GM21576 (cell line): ENCODE measurements around the gene KCP.
A peak's percentile ranks its signal among the peaks of the same experiment; 100 is the strongest.

ENCODE experiments used
- ATAC-seq: cut with Tn5 transposase; IDR thresholded peaks from one replicate; pipeline ENCODE4 v1.9.1; 2021; ENCODE audit warnings: mild to moderate bottlenecking, moderate library complexity; ENCODE audit not compliant: unreplicated experiment

The KCP gene

GRCh38 chr7:128876586-128876977 is 33.9 kb downstream of the KCP start:
- no peak for ATAC-seq

GRCh38 chr7:128876127-128876526 is 34.4 kb downstream of the KCP start:
- ATAC-seq = no peak

- no peak for ATAC-seq
Measured at GRCh38 chr7:128875523-128875948, 35.0 kb downstream of the KCP start.

DNA sequence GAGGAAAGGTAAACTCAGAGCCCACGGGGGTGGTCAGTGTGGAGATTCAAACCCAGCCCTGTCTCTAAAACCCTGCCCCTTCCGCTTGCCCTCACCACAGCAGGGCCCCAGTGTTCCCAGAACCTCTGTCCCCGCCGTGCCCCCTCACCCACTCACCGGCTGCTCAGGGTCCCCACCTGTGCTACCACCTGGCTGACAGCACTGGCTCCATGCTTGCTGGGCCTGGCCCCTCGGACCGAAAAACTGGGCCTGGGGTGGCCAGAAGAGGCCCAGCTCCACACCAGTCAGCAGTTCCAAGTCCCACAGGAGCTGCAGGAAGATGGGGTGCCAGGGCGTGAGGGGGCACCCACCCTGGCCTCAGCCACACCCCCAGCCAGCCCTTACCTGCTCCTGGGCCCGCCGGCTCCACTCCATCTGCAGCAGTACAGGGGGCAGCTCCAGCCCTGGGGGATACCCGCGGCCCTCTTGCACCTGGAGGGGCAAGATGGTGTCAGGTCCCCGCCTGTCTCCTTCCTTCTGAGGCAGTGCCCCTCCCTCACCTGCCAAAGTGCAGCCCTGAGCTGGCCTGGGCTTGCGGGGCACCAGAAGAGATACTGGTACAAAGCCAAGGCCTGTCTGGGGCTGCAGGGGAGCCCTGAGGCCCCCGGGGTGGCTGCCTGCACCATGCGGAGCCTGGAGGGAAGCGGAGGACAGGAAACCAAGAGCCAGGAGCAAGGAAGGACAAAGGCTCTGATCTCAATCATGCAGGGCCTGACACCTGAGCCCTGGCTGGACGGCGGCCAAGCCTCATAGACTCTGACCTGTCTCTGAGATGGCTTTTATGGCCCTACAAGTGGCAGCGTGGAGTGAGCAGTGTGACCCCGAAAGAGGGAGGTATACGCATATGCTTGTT is 36.1 kb downstream of the KCP start:
- ATAC-seq = no peak

DNA sequence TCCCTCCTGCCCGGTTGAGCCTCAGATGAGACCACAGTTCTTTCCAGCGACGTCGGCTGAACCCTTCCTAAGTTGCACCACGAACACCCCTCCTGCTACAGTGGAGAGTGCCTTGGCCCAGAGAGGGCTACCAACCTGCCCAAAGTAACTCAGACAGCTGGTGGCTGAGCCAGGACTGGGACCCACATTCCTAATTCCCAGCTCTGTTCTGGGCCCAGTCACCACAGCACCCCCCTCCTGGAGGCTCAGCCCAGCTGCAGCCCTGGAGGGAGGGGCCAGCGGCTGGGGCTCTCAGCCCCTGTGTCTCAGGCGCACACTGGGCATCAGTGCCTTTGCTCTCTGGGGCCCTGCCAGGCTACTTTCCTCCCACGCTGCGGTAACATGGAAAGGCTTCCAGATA is 37.3 kb downstream of the KCP start:
- ATAC-seq = no peak

DNA sequence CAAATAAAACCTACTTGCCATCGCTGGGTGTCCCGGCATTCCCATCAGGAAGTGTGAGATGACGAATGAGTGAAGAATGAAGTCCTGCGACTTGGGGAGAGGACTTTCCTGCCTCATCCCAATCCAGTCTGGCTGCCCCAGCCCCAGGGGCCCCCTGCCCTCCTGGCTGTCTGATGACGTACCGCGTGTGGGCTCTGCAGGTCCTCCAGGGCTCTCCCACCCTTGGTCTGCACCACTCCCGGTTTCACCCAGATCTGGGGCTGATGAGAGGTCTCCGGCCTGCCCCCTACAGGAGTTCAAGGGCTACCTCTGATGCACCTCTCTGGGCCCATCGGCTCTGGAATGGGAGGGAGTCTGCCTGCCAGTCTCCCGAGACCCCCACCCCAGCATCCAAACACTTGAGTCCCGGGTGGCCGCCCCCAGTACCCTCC is 38.1 kb downstream of the KCP start:
- ATAC-seq = no peak

- no peak for ATAC-seq
Measured at GRCh38 chr7:128871050-128871449, 39.5 kb downstream of the KCP start.

DNA sequence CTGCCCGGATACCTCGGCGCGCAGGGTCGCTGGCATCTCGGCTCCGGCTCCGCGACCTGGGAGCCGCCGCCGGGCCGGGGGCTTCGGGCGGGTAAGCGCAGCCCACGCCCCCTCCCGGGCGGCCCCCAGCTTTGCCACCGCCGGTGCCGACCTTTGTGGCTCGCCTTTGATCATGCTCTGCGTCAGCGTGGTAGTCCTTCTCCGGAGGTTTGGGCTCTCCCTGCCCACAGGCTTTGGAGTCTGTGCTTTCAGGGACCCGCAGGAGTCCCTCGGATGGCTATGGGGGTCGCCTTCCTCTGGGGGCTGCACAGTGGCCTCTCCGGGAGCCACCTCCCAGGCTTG is 40.6 kb downstream of the KCP start:
- ATAC-seq = no peak

- ATAC-seq = peak; percentile 61
Measured at GRCh38 chr7:128869138-128869943, 41.2 kb downstream of the KCP start.

GRCh38 chr7:128868624-128869137 is 41.8 kb downstream of the KCP start:
- ATAC-seq = no peak

GRCh38 chr7:128867842-128868623 is 42.5 kb downstream of the KCP start:
- no peak for ATAC-seq

DNA sequence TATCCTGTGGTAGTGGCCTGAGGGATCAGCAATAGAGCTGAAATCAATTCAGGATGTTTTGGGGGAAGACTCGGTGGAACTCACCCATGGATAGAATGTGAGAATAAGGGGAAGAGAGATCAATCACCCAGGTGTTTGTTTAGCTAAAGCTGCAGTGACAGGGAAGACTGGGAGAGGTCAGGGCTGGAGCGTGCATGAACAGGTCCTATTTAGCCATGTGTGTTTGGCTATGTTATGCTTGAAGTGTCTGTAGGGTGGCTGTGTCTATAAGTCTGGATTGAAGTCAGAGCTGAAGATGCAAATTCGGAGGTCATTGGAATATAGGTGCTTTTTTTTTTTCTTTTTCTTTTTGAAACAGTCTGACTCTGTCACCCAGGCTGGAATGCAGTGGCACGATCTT is 43.3 kb downstream of the KCP start:
- no peak for ATAC-seq

DNA sequence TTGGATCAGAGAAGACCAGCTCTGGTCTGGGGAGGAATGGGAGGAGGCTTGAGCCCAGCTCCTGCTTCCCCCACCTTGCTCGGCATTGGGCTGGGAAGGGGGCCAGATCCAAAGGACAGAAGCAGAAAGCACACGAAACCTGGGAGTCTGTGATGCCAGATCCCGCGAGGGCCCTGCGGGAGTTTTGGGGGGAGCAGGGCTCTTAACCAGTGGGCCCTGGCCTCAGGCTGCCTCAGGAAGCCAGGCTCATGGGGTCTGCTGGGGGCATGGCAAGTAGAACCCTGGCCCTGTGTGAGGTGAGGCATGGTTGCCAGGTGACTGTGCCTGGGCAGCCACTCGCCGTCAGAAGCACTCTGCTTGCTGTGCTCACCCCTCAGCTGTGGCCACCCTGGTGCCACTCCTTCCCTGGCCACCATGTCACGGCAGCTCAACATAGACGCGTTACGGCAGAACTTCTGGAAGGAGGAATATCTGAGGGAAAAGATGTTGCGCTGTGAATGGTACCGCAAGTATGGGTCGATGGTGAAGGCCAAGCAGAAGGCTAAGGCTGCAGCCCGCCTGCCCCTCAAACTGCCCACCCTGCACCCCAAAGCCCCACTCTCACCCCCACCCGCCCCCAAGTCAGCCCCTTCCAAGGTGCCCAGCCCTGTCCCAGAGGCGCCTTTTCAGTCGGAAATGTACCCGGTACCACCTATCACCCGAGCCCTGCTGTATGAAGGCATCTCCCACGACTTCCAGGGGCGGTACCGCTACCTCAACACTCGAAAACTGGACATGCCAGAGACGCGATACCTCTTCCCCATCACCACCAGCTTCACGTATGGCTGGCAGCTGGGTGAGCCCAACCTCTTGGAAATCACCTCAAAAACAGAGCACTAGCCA is 44.3 kb downstream of the KCP start:
- ATAC-seq = no peak

- ATAC-seq = no peak
Measured at GRCh38 chr7:128865303-128865702, 45.2 kb downstream of the KCP start.

- peak; percentile 26 for ATAC-seq
Measured at GRCh38 chr7:128863433-128863989, 47.0 kb downstream of the KCP start.

DNA sequence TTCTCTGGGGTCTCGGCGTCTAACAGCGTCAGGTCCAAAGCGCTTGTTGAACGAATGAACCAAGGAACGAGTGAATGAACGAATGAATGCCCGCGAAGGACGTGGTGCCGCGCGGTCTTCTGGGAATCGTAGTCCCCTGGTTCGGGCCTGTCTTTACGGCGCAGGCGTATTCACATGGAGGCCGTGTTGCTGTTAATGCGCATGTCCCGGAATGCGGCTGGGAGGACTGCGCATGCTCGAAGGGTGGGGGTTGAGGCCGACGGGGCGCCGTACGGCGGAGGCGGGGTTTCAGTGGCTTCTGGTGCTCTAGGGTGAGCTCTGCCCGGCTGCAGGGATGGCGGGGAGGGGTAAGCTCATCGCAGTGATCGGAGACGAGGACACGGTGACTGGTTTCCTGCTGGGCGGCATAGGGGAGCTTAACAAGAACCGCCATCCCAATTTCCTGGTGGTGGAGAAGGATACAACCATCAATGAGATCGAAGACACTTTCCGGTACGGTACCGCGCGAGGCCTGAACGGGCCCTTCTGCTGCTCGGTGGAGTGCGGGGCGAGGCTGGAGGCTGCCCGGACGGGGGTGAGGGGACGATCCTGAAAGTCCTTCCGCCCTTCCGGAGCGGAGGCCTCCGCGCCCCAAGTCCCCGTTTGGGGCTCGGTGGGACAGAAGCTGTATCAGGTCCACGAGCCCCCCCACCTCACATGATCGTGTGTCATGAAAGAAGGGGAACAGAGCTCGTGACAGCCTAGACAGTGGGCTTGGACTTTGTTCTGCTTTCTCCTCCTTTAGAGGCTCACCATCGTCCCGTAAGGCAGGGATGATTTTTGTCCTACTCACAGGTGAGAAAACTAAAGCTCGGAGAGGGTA is 47.7 kb downstream of the KCP start, which contains the start of gene ATP6V1F:
ATP6V1F (plus strand) TSS at position 286 of the 862 bp plus-strand sequence; CDS start at position 335, 49 bp downstream.
- peak; percentile 87 for ATAC-seq

- no peak for ATAC-seq
Measured at GRCh38 chr7:128861957-128862570, 48.4 kb downstream of the KCP start.
